ENCODE results near the gene ATAT1. TPM values are rescaled to one million over a fixed set of nuclear protein-coding genes. Genes with fewer than 3 reads are reported as not detected.

ATAT1 gene
- total and polyA plus RNA-seq, 4 experiments from 2014 or later: 0.29 to 9.4 (median 5.1) TPM

DNA sequence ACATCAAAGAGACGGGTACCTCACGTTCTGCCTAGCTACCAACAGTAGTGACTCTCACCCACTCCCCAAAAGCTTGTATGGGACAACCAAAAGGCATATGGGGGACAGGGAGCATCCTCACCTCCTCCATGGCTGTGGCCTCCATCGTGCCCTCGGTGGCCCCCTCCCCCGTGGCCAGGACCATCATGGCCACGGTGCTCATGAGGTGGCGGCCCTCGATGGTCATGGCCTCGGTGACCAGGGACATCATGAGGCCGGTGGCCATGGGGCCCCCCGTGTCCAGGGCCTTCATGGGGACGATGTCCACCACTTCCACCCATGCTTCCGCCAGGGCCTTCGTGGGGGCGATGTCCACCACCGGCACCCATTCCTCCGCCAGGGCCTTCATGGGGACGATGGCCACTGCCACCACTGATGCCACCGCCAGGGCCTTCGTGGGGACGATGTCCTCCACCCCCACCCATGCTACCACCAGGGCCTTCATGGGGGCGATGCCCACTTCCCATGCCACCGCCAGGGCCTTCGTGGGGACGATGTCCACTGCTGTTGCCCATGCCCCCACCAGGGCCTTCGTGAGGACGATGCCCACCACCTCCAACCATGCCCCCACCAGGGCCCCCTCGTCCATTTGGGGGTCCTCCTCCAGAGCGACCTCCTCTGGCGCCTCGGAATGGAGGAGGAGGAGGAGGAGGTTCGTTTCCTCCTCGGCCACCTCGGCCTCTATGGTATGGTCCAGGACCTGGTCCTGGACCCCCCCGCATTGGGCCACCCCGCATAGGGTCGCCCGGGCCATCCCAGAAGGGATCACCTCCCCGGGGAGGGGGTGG lies 24.6 kb upstream of the ATAT1 start:
- intact Hi-C loops (cut with micrococcal nuclease): no loop called here
- H3K27me3 Mint-ChIP-seq: no peaks in the 10 kb centered on the region
- H3K4me1 Mint-ChIP-seq: peaks cover 12 to 31% (median 23%) of the 10 kb centered on the region in 4 donors
- Histone ChIP-seq H3K9me3 (ENCODE audit: control insufficient read depth in 1 of 2, low read length in 2 of 2) (no peaks in the 10 kb centered on the region), H3K4me3 (ENCODE audit: low read length in 2 of 2) (no peak overlapping the region), H3K4me1 (ENCODE audit: insufficient read depth, low read length) (peaks cover under 1% of the 10 kb centered on the region), H3K27ac (ENCODE audit: low read depth, low read length) (no peak overlapping the region), H3K27me3 (ENCODE audit: insufficient read depth, low read length) (no peaks in the 10 kb centered on the region), H3K36me3 (ENCODE audit: insufficient read depth, low read length) (peaks cover 65% of the 10 kb centered on the region)
- H3K9me3 Mint-ChIP-seq: no peaks in the 10 kb centered on the region
- peak overlapping the region in 4 of 7 donors; percentile 26 to 88 (median 30) for H3K27ac Mint-ChIP-seq
- no peak overlapping the region for H3K4me3 Mint-ChIP-seq
- ChIA-PET CTCF (ENCODE audit: partially characterized antibody) (interaction anchor here (1.0 to 10.7 kb wide), 3 partner anchors 11 to 118 kb away, joined by 4 to 242 read pairs (median 233); no protein-coding TSS in a partner anchor), POLR2A (ENCODE audit: partially characterized antibody) (interaction anchor here (0.9 to 8.5 kb wide), 9 partner anchors 9 to 120 kb away, joined by 3 to 132 read pairs (median 8); partner anchors contain the start of gene ABCF1)
- no peak for DNase-seq
- peaks cover 44 to 68% of the 10 kb centered on the region in 2 donors for H3K36me3 Mint-ChIP-seq

DNA sequence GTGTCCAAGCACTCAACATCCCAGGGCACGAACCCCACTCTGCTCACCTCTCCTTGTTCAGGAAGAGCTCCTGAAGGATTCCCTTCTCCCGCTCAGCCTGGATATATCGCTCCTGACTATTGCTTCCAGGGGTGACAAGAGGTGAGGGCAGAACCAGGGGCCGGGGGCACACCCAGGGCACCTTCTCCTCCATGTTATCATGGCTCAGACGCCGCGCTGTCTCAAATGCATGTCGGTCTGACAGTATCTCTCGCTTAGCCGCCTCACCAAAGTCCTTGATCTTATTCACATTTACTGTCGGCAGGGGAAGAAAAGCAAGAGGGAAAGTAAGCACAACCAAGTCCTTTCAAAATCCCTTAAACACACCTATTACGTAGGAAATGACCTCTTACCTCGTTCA lies 22.7 kb upstream of the ATAT1 start:
- H3K27me3 Mint-ChIP-seq: no peaks in the 10 kb centered on the region
- H3K4me3 Mint-ChIP-seq: no peak overlapping the region
- no peak overlapping the region for H3K4me3 ChIP-seq (ENCODE audit: low read length in 2 of 2)
- H3K9me3 Mint-ChIP-seq: no peaks in the 10 kb centered on the region
- intact Hi-C loops (cut with micrococcal nuclease): no loop called here
- no peak for DNase-seq
- H3K36me3 ChIP-seq (ENCODE audit: insufficient read depth, low read length): peaks cover 83% of the 10 kb centered on the region
- H3K4me1 ChIP-seq (ENCODE audit: insufficient read depth, low read length): peaks cover 14% of the 10 kb centered on the region
- ChIA-PET CTCF (ENCODE audit: partially characterized antibody) (interaction anchor here (0.7 kb wide), 1 partner anchor 59 kb away, joined by 3 read pairs; no protein-coding TSS in a partner anchor), POLR2A (ENCODE audit: partially characterized antibody) (interaction anchor here (1.8 to 4.7 kb wide), 2 partner anchors 11 to 61 kb away, joined by 5 to 59 read pairs; no protein-coding TSS in a partner anchor)
- H3K27ac Mint-ChIP-seq: peak overlapping the region in 6 of 7 donors; percentile 6 to 64 (median 52)
- H3K27me3 ChIP-seq (ENCODE audit: insufficient read depth, low read length): no peaks in the 10 kb centered on the region
- no peaks in the 10 kb centered on the region for H3K9me3 ChIP-seq (ENCODE audit: control insufficient read depth in 1 of 2, low read length in 2 of 2)
- H3K4me1 Mint-ChIP-seq: peaks cover 8 to 37% (median 27%) of the 10 kb centered on the region in 4 donors
- peaks cover 54 to 78% of the 10 kb centered on the region in 2 donors for H3K36me3 Mint-ChIP-seq
- H3K27ac ChIP-seq (ENCODE audit: low read depth, low read length): no peak overlapping the region

DNA sequence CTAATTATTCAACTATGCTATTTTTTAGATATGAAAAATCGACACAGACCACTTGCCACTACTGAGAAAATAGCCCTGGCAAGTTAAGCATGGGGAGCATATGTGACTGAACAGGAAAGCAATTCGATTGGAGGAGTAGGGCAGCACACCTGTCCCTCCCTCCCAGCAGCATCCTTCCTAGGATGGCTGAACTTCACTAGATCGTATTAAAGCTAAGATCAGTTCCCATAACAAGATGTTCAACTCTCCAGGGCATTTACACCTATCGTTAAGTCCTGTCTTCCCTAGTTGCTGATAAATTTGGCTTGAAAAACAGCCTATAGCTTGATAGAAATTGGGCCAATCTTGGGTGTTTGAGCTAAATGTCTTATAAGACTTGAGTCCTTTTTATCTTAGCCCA lies 16.6 kb upstream of the ATAT1 start:
- POLR2A ChIA-PET (ENCODE audit: partially characterized antibody): interaction anchor here (1.0 to 2.0 kb wide), 11 partner anchors 11 to 147 kb away, joined by 3 to 25 read pairs (median 4); partner anchors contain the start of genes ABCF1 and PRR3
- peak overlapping the region in 1 of 8 donors; percentile 15 for H3K4me3 Mint-ChIP-seq
- H3K36me3 ChIP-seq (ENCODE audit: insufficient read depth, low read length): peaks cover 43% of the 10 kb centered on the region

DNA sequence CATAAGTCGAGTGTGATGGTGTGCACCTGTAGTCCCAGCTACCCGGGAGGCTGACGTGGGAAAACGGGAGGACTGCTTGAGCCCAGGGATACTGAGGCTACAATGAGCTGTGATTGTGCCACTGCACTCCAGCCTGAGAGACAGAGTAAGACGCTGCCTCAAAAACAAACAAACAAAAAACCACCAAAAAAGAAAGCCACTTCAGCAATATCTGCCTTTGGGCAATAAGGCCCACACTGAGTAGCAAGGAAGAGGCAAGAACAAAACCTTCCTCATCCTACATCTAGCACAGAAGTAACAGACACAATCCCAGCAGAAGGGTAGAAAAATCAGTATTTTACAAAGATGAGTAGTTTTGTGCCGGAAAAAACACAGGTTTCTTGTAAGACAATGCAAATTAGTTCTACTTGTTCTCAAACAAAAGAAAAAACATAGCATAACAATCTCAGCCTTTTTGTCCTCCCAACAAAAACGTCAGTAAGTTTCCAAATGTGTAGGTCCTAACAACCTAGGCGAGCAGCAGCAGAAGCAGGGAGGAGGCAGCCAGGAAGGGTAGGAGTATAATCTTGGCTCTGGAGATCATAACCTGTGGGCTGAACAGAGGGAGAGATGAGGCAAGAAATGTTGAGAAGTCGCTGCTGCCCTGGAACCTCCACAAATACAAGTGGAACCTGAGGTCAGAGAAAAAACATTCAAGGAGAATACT lies 15.4 kb upstream of the ATAT1 start:
- Mint-ChIP-seq H3K36me3 (peaks cover 42 to 57% of the 10 kb centered on the region in 2 donors), H3K27me3 (no peaks in the 10 kb centered on the region), H3K27ac (peak overlapping the region; percentile 77 to 100 (median 85)), H3K9me3 (peaks cover 0 to 6% (median 0%) of the 10 kb centered on the region in 8 donors), H3K4me1 (peaks cover 50 to 78% (median 63%) of the 10 kb centered on the region in 4 donors), H3K4me3 (peak overlapping the region in 2 of 8 donors; percentile 23 to 33)
- H3K27me3 ChIP-seq (ENCODE audit: insufficient read depth, low read length): no peaks in the 10 kb centered on the region
- peaks cover 39% of the 10 kb centered on the region for H3K36me3 ChIP-seq (ENCODE audit: insufficient read depth, low read length)
- intact Hi-C loops (cut with micrococcal nuclease): no loop called here
- no peak overlapping the region for H3K4me3 ChIP-seq (ENCODE audit: low read length in 2 of 2)
- H3K27ac ChIP-seq (ENCODE audit: low read depth, low read length): peak overlapping the region; percentile 32
- H3K4me1 ChIP-seq (ENCODE audit: insufficient read depth, low read length): peaks cover 70% of the 10 kb centered on the region
- H3K9me3 ChIP-seq (ENCODE audit: control insufficient read depth in 1 of 2, low read length in 2 of 2): no peaks in the 10 kb centered on the region
- POLR2A ChIA-PET (ENCODE audit: partially characterized antibody): interaction anchor here (0.9 to 5.0 kb wide), 18 partner anchors 12 to 148 kb away, joined by 3 to 102 read pairs (median 6); partner anchors contain the start of genes ABCF1, GNL1, MDC1 and PRR3
- no peak for DNase-seq
- CTCF ChIA-PET (ENCODE audit: partially characterized antibody): interaction anchor here (0.8 to 4.8 kb wide), 11 partner anchors 13 to 129 kb away, joined by 3 to 33 read pairs (median 9); no protein-coding TSS in a partner anchor

More for the DNA sequence above, 16.6 kb upstream of the ATAT1 start:
- Histone ChIP-seq H3K27me3 (ENCODE audit: insufficient read depth, low read length) (no peaks in the 10 kb centered on the region), H3K4me1 (ENCODE audit: insufficient read depth, low read length) (peaks cover 70% of the 10 kb centered on the region), H3K9me3 (ENCODE audit: control insufficient read depth in 1 of 2, low read length in 2 of 2) (no peaks in the 10 kb centered on the region), H3K4me3 (ENCODE audit: low read length in 2 of 2) (no peak overlapping the region), H3K27ac (ENCODE audit: low read depth, low read length) (peak overlapping the region; percentile 32)
- CTCF ChIA-PET (ENCODE audit: partially characterized antibody): interaction anchor here (1.0 to 2.0 kb wide), 9 partner anchors 12 to 200 kb away, joined by 3 to 13 read pairs (median 6); no protein-coding TSS in a partner anchor
- peaks cover 0 to 3% (median 0%) of the 10 kb centered on the region in 8 donors for H3K9me3 Mint-ChIP-seq
- peaks cover 39 to 54% of the 10 kb centered on the region in 2 donors for H3K36me3 Mint-ChIP-seq
- peaks cover 52 to 77% (median 66%) of the 10 kb centered on the region in 4 donors for H3K4me1 Mint-ChIP-seq
- no peak for DNase-seq
- intact Hi-C loops (cut with micrococcal nuclease): no loop called here
- H3K27me3 Mint-ChIP-seq: no peaks in the 10 kb centered on the region
- H3K27ac Mint-ChIP-seq: peak overlapping the region; percentile 70 to 100 (median 86)

DNA sequence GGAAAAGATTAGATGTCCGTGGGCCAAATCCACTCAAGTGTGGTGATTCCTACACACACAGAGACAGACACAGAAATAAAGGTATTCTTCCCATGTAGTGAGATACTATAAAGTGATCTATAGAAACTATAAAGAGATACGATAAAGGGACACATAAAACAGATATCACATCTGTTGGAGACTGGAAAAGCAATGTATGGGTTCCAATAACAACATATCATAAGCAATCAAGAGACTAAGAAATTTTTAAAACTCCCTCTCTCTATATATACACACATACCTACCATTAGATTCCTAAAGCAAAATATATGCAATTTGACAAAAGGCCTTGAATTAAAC lies 14.8 kb upstream of the ATAT1 start:
- ChIA-PET CTCF (ENCODE audit: partially characterized antibody) (interaction anchor here (0.8 to 4.8 kb wide), 6 partner anchors 14 to 130 kb away, joined by 3 to 34 read pairs (median 28); no protein-coding TSS in a partner anchor), POLR2A (ENCODE audit: partially characterized antibody) (interaction anchor here (0.9 to 5.0 kb wide), 14 partner anchors 14 to 148 kb away, joined by 3 to 132 read pairs (median 35); partner anchors contain the start of genes ATAT1, GNL1, MDC1 and PPP1R18)
- intact Hi-C loops (cut with micrococcal nuclease): no loop called here
- H3K27me3 ChIP-seq (ENCODE audit: insufficient read depth, low read length): no peaks in the 10 kb centered on the region
- Mint-ChIP-seq H3K27me3 (no peaks in the 10 kb centered on the region), H3K36me3 (peaks cover 42 to 57% of the 10 kb centered on the region in 2 donors), H3K4me3 (peak overlapping the region in 4 of 8 donors; percentile 2 to 33 (median 20)), H3K9me3 (peaks cover 0 to 12% (median 0%) of the 10 kb centered on the region in 8 donors), H3K27ac (peak overlapping the region; percentile 77 to 100 (median 85)), H3K4me1 (peaks cover 47 to 78% (median 59%) of the 10 kb centered on the region in 4 donors)
- peaks cover 70% of the 10 kb centered on the region for H3K4me1 ChIP-seq (ENCODE audit: insufficient read depth, low read length)
- no peak for DNase-seq
- H3K36me3 ChIP-seq (ENCODE audit: insufficient read depth, low read length): peaks cover 39% of the 10 kb centered on the region
- peak overlapping the region; percentile 32 for H3K27ac ChIP-seq (ENCODE audit: low read depth, low read length)
- no peaks in the 10 kb centered on the region for H3K9me3 ChIP-seq (ENCODE audit: control insufficient read depth in 1 of 2, low read length in 2 of 2)
- H3K4me3 ChIP-seq (ENCODE audit: low read length in 2 of 2): no peak overlapping the region

DNA sequence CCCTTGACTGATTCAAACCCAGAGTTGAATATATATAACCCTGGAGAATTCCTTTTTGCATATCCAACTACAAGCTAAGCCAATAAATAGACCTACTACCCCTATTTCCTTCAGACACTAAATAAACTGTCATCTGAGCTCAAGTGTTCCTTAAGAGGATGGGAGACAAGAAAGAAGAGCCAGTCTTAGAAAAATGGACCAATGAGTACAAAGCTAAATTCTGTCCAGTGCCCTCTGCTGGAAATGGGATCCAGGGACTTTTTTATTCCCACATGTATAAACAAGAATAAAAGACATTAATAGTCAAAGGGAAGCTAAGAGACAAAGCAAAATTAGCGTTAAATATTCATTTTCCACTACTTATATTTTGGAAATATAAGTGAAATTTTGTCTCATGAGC lies 14.5 kb upstream of the ATAT1 start:
- peaks cover 47 to 82% (median 59%) of the 10 kb centered on the region in 4 donors for H3K4me1 Mint-ChIP-seq
- Histone ChIP-seq H3K27me3 (ENCODE audit: insufficient read depth, low read length) (no peaks in the 10 kb centered on the region), H3K4me1 (ENCODE audit: insufficient read depth, low read length) (peaks cover 67% of the 10 kb centered on the region), H3K9me3 (ENCODE audit: control insufficient read depth in 1 of 2, low read length in 2 of 2) (no peaks in the 10 kb centered on the region), H3K27ac (ENCODE audit: low read depth, low read length) (peak overlapping the region; percentile 32), H3K36me3 (ENCODE audit: insufficient read depth, low read length) (peaks cover 37% of the 10 kb centered on the region), H3K4me3 (ENCODE audit: low read length in 2 of 2) (no peak overlapping the region)
- intact Hi-C loops (cut with micrococcal nuclease): no loop called here
- peaks cover 45 to 58% of the 10 kb centered on the region in 2 donors for H3K36me3 Mint-ChIP-seq
- peaks cover 0 to 1% of the 10 kb centered on the region in 2 donors for H3K27me3 Mint-ChIP-seq
- peak overlapping the region; percentile 77 to 100 (median 85) for H3K27ac Mint-ChIP-seq
- ChIA-PET POLR2A (ENCODE audit: partially characterized antibody) (interaction anchor here (0.6 to 5.0 kb wide), 21 partner anchors 14 to 161 kb away, joined by 3 to 132 read pairs (median 8); partner anchors contain the start of genes ABCF1, ATAT1, C6orf136 and DHX16), CTCF (ENCODE audit: partially characterized antibody) (interaction anchor here (0.8 to 4.8 kb wide), 9 partner anchors 7 to 210 kb away, joined by 3 to 34 read pairs (median 22); no protein-coding TSS in a partner anchor)
- peaks cover 0 to 16% (median 1%) of the 10 kb centered on the region in 8 donors for H3K9me3 Mint-ChIP-seq
- no peak for DNase-seq
- peak overlapping the region in 2 of 8 donors; percentile 2 to 17 for H3K4me3 Mint-ChIP-seq

Measured in CD4-positive, alpha-beta memory T cell (primary cell).